NCI-H1105 treated with DMSO at 0.1 percent for 48 hours (cell line): Measurements from ENCODE around the gene PGAM5.
A peak's percentile ranks its signal among the peaks of the same experiment; 100 is the strongest.
"Not testable (repeated sequence)": the region's sequence is repeated elsewhere in the genome, so short reads cannot be mapped to it uniquely, and the experiment has no call there.

Experiments
- DNase-seq: peaks from one replicate; lab custom pipeline; 2025; lab: John Stamatoyannopoulos, UW

PGAM5 gene

GRCh38 chr12:132753670-132754069 lies 43.0 kb downstream of the PGAM5 start:
- DNase-seq = not testable (repeated sequence)

- DNase-seq = no peak
Observed at GRCh38 chr12:132754160-132754932, 43.7 kb downstream of the PGAM5 start.

GRCh38 chr12:132758825-132759224 lies 48.2 kb downstream of the PGAM5 start:
- not testable (repeated sequence) for DNase-seq

GRCh38 chr12:132759359-132759758 lies 48.7 kb downstream of the PGAM5 start:
- DNase-seq = no peak

GRCh38 chr12:132761032-132761920 lies 50.6 kb downstream of the PGAM5 start, which contains the start of gene ANKLE2:
ANKLE2 (minus strand) TSS chr12:132761832; CDS start chr12:132761798, 34 bp downstream.
- DNase-seq = peak; percentile 17

- DNase-seq = peak; percentile 60
Observed at GRCh38 chr12:132761921-132762583, 51.4 kb downstream of the PGAM5 start.

GRCh38 chr12:132764231-132764630 lies 53.6 kb downstream of the PGAM5 start:
- DNase-seq = no peak

- no peak for DNase-seq
Observed at GRCh38 chr12:132765361-132765760, 54.7 kb downstream of the PGAM5 start.

- peak; percentile 74 for DNase-seq
Observed at GRCh38 chr12:132766380-132767085, 55.9 kb downstream of the PGAM5 start.

GRCh38 chr12:132771126-132771838 lies 60.6 kb downstream of the PGAM5 start:
- DNase-seq = no peak
